WTC11 (cell line): ENCODE results near the gene THSD7B. TPM values are rescaled to one million over a fixed set of nuclear protein-coding genes. Genes with fewer than 3 reads are reported as not detected.

Experiments used
- CREM ChIP-seq: sonication (generic); formaldehyde crosslinking; IDR thresholded peaks from 2 replicates; pipeline ENCODE4 v1.8.1; 2022; ENCODE audit warnings: mild to moderate bottlenecking, missing genetic modification reagents, moderate library complexity
- IRF2 ChIP-seq: sonication (generic); formaldehyde crosslinking; IDR thresholded peaks from 2 replicates; pipeline ENCODE4 v1.8.0; 2022; ENCODE audit warnings: low read depth, missing genetic modification reagents, borderline replicate concordance
- OVOL2 ChIP-seq: fragments of 250-450 bp; sonication (Bioruptor Pico); IDR thresholded peaks from 2 replicates; pipeline ENCODE4 v1.9.0; 2021; ENCODE audit warnings: mild to moderate bottlenecking, borderline replicate concordance
- SMAD3 ChIP-seq: sonication (generic); formaldehyde crosslinking; IDR thresholded peaks from 2 replicates; pipeline ENCODE4 v1.8.0; 2022; ENCODE audit warnings: missing genetic modification reagents, mild to moderate bottlenecking, borderline replicate concordance
- TEAD1 ChIP-seq: sonication (generic); formaldehyde crosslinking; IDR thresholded peaks from 2 replicates; pipeline ENCODE4 v1.8.0; 2022; ENCODE audit warnings: mild to moderate bottlenecking, missing genetic modification reagents
- TEAD4 ChIP-seq: sonication (generic); formaldehyde crosslinking; IDR thresholded peaks from 2 replicates; pipeline ENCODE4 v1.8.0; 2022; ENCODE audit warnings: mild to moderate bottlenecking, missing genetic modification reagents
- USF2 ChIP-seq: sonication (generic); formaldehyde crosslinking; IDR thresholded peaks from 2 replicates; pipeline ENCODE4 v1.8.1; 2023; ENCODE audit warnings: mild to moderate bottlenecking, missing genetic modification reagents, moderate library complexity
- ZNF532 ChIP-seq: fragments of 250-450 bp; sonication (Bioruptor Pico); IDR thresholded peaks from 2 replicates; pipeline ENCODE4 v1.9.0; 2021; ENCODE audit warnings: mild to moderate bottlenecking, borderline replicate concordance
- total RNA-seq: library from RNA; stranded (reverse); gene quantifications from 3 replicates; pipeline ENCODE4 v1.2.3, GENCODE V29; 2021
- TF ChIP-seq, protein P1 (sequence below): sonication (generic); formaldehyde crosslinking; IDR thresholded peaks from 2 replicates; pipeline ENCODE4 v1.8.1; 2022; ENCODE audit warnings: low read depth, missing genetic modification reagents, borderline replicate concordance
- TF ChIP-seq, protein P2 (sequence below): sonication (generic); formaldehyde crosslinking; IDR thresholded peaks from 2 replicates; pipeline ENCODE4 v1.8.0; 2023; ENCODE audit warnings: missing genetic modification reagents, mild to moderate bottlenecking, borderline replicate concordance
- TF ChIP-seq, protein P3 (sequence below): sonication (generic); formaldehyde crosslinking; IDR thresholded peaks from 2 replicates; pipeline ENCODE4 v1.8.0; 2022; ENCODE audit warnings: missing genetic modification reagents
- TF ChIP-seq, protein P4 (sequence below): sonication (generic); formaldehyde crosslinking; IDR thresholded peaks from 2 replicates; pipeline ENCODE4 v1.8.1; 2022; ENCODE audit warnings: mild to moderate bottlenecking, missing genetic modification reagents, moderate library complexity, borderline replicate concordance

The THSD7B gene
- total RNA-seq, 1 experiment from 2014 or later: 2.9 TPM

- TF ChIP-seq, protein P1, sequence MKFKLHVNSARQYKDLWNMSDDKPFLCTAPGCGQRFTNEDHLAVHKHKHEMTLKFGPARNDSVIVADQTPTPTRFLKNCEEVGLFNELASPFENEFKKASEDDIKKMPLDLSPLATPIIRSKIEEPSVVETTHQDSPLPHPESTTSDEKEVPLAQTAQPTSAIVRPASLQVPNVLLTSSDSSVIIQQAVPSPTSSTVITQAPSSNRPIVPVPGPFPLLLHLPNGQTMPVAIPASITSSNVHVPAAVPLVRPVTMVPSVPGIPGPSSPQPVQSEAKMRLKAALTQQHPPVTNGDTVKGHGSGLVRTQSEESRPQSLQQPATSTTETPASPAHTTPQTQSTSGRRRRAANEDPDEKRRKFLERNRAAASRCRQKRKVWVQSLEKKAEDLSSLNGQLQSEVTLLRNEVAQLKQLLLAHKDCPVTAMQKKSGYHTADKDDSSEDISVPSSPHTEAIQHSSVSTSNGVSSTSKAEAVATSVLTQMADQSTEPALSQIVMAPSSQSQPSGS (CRISPR knock-in tag): no peak
- TF ChIP-seq IRF2 (CRISPR knock-in tag) (no peak), ZNF532 (CRISPR knock-in tag) (no peak), CREM (CRISPR knock-in tag) (no peak), TEAD1 (CRISPR knock-in tag) (no peak), SMAD3 (CRISPR knock-in tag) (no peak), TEAD4 (no peak), USF2 (CRISPR knock-in tag) (no peak), OVOL2 (CRISPR knock-in tag) (no peak)
- TF ChIP-seq, protein P2, sequence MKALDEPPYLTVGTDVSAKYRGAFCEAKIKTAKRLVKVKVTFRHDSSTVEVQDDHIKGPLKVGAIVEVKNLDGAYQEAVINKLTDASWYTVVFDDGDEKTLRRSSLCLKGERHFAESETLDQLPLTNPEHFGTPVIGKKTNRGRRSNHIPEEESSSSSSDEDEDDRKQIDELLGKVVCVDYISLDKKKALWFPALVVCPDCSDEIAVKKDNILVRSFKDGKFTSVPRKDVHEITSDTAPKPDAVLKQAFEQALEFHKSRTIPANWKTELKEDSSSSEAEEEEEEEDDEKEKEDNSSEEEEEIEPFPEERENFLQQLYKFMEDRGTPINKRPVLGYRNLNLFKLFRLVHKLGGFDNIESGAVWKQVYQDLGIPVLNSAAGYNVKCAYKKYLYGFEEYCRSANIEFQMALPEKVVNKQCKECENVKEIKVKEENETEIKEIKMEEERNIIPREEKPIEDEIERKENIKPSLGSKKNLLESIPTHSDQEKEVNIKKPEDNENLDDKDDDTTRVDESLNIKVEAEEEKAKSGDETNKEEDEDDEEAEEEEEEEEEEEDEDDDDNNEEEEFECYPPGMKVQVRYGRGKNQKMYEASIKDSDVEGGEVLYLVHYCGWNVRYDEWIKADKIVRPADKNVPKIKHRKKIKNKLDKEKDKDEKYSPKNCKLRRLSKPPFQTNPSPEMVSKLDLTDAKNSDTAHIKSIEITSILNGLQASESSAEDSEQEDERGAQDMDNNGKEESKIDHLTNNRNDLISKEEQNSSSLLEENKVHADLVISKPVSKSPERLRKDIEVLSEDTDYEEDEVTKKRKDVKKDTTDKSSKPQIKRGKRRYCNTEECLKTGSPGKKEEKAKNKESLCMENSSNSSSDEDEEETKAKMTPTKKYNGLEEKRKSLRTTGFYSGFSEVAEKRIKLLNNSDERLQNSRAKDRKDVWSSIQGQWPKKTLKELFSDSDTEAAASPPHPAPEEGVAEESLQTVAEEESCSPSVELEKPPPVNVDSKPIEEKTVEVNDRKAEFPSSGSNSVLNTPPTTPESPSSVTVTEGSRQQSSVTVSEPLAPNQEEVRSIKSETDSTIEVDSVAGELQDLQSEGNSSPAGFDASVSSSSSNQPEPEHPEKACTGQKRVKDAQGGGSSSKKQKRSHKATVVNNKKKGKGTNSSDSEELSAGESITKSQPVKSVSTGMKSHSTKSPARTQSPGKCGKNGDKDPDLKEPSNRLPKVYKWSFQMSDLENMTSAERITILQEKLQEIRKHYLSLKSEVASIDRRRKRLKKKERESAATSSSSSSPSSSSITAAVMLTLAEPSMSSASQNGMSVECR: no peak
- TF ChIP-seq, protein P3, sequence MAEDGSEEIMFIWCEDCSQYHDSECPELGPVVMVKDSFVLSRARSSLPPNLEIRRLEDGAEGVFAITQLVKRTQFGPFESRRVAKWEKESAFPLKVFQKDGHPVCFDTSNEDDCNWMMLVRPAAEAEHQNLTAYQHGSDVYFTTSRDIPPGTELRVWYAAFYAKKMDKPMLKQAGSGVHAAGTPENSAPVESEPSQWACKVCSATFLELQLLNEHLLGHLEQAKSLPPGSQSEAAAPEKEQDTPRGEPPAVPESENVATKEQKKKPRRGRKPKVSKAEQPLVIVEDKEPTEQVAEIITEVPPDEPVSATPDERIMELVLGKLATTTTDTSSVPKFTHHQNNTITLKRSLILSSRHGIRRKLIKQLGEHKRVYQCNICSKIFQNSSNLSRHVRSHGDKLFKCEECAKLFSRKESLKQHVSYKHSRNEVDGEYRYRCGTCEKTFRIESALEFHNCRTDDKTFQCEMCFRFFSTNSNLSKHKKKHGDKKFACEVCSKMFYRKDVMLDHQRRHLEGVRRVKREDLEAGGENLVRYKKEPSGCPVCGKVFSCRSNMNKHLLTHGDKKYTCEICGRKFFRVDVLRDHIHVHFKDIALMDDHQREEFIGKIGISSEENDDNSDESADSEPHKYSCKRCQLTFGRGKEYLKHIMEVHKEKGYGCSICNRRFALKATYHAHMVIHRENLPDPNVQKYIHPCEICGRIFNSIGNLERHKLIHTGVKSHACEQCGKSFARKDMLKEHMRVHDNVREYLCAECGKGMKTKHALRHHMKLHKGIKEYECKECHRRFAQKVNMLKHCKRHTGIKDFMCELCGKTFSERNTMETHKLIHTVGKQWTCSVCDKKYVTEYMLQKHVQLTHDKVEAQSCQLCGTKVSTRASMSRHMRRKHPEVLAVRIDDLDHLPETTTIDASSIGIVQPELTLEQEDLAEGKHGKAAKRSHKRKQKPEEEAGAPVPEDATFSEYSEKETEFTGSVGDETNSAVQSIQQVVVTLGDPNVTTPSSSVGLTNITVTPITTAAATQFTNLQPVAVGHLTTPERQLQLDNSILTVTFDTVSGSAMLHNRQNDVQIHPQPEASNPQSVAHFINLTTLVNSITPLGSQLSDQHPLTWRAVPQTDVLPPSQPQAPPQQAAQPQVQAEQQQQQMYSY (CRISPR knock-in tag): no peak
- TF ChIP-seq, protein P4, sequence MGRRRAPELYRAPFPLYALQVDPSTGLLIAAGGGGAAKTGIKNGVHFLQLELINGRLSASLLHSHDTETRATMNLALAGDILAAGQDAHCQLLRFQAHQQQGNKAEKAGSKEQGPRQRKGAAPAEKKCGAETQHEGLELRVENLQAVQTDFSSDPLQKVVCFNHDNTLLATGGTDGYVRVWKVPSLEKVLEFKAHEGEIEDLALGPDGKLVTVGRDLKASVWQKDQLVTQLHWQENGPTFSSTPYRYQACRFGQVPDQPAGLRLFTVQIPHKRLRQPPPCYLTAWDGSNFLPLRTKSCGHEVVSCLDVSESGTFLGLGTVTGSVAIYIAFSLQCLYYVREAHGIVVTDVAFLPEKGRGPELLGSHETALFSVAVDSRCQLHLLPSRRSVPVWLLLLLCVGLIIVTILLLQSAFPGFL (CRISPR knock-in tag): no peak
- TF ChIP-seq, all 79 proteins: peak for 0
These were observed 414.2 kb downstream of the THSD7B start (continued) for GRCh38 chr2:137179542-137179941.
